ENCODE measurements around the gene DCAF15.

DNA sequence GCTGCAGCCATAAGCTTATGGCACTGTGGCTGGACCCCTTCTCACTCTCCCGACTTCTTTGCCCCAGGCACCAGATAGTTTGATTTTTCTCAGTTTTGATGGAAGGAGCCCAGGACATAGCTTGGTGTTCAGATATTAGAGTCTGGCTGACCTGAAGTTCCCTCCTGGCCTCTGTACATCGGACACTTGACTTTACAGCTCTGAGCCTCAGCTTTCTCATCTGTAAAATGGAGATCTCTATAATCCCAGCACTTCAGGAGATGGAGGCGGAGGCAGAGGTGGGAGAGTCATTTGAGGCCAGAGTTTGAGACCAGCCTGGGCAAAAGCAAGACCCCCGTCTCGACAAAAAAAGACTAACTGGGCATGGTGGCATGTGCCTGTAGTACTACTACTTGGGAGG, 45.4 kb upstream of the DCAF15 start:
- TF ChIP-seq POLR2A (IDR thresholded peaks at IDR 0.05; ENCODE audit: low read depth, low read length): no peak
- TF ChIP-seq POLR2AphosphoS5 (IDR thresholded peaks at IDR 0.05; ENCODE audit: low read depth, low read length): no peak
